IMR-90 (cell line): ENCODE measurements around the gene HLA-DPA1. TPM values are rescaled to one million over a fixed set of nuclear protein-coding genes. Genes with fewer than 3 reads are reported as not detected.

Experiments used
- ATAC-seq: fragments of 200-7000 bp; cut with Tn5 transposase; 2 replicates; pipeline ENCODE4 v1.9.1; 2020; ENCODE audit warnings: low read depth, mild to moderate bottlenecking, moderate library complexity
- BruUV-seq: library from RNA; stranded (reverse); fragments of 400-500 nt; replicated peaks from 2 replicates; lab custom pipeline; 2021; lab: Mats Ljungman, UMichigan
- CTCF ChIA-PET: fragments of 300-600 bp; formaldehyde crosslinking; extraction: SDS; loops from one replicate; lab custom pipeline; 2021; ENCODE audit warnings: antibody characterized with exemption; lab: Yijun Ruan, JAX
- POLR2A ChIA-PET: fragments of 300-600 bp; sonication (Branson Sonifier 250); formaldehyde crosslinking; loops from one replicate; lab custom pipeline; 2022; ENCODE audit warnings: antibody characterized with exemption; ENCODE audit not compliant: unreplicated experiment; lab: Charles Lee
- DNase-seq: peaks from one replicate; pipeline ENCODE4 v3.0.0; 2013
- H2AFZ ChIP-seq: replicated peaks from 2 replicates; pipeline ENCODE3; 2013; ENCODE audit warnings: low read length, mild to moderate bottlenecking; ENCODE audit not compliant: poor library complexity
- H2AK5ac ChIP-seq: 2 replicates; pipeline ENCODE4 v1.6.1; 2013; ENCODE audit warnings: low read depth, low read length, inconsistent platforms
- H2AK9ac ChIP-seq: replicated peaks from 2 replicates; pipeline ENCODE3; 2013; ENCODE audit warnings: mild to moderate bottlenecking, low read depth, low read length, moderate library complexity; ENCODE audit not compliant: poor library complexity
- H2BK120ac ChIP-seq: 2 replicates; pipeline ENCODE4 v1.6.1; 2013; ENCODE audit warnings: low read depth, low read length, inconsistent platforms
- H2BK15ac ChIP-seq: 3 replicates; pipeline ENCODE4 v1.6.1; 2013; ENCODE audit warnings: low read depth, low read length, inconsistent platforms
- H2BK20ac ChIP-seq: 2 replicates; pipeline ENCODE4 v1.6.1; 2013; ENCODE audit warnings: low read depth, mild to moderate bottlenecking, inconsistent platforms, low read length, moderate library complexity
- H2BK5ac ChIP-seq: 2 replicates; pipeline ENCODE4 v1.6.1; 2013; ENCODE audit warnings: mild to moderate bottlenecking, low read depth, low read length, inconsistent platforms; ENCODE audit not compliant: poor library complexity, severe bottlenecking
- H3K14ac ChIP-seq: replicated peaks from 2 replicates; pipeline ENCODE4 v1.6.1; 2013; ENCODE audit warnings: low read depth, low read length, inconsistent platforms
- H3K18ac ChIP-seq: 2 replicates; pipeline ENCODE4 v1.6.1; 2013; ENCODE audit warnings: low read depth, low read length, control low read depth
- H3K23ac ChIP-seq: 2 replicates; pipeline ENCODE4 v1.6.1; 2013; ENCODE audit warnings: low read depth, low read length, inconsistent platforms
- H3K27ac ChIP-seq: 2 replicates; pipeline ENCODE4 v1.5.1; 2013; ENCODE audit warnings: mild to moderate bottlenecking, control low read depth, low read length; ENCODE audit not compliant: insufficient read depth
- H3K27me3 ChIP-seq: 2 replicates; pipeline ENCODE4 v1.6.1; 2013; ENCODE audit warnings: low read length; ENCODE audit not compliant: control insufficient read depth, insufficient read depth
- H3K36me3 ChIP-seq: 2 replicates; pipeline ENCODE4 v1.6.1; 2013; ENCODE audit warnings: low read length, mixed read lengths; ENCODE audit not compliant: control insufficient read depth, insufficient read depth
- H3K4ac ChIP-seq: 2 replicates; pipeline ENCODE4 v1.6.1; 2013; ENCODE audit warnings: low read depth, low read length, inconsistent platforms
- H3K4me1 ChIP-seq: 2 replicates; pipeline ENCODE4 v1.6.1; 2013; ENCODE audit warnings: low read length, mixed read lengths; ENCODE audit not compliant: control insufficient read depth, insufficient read depth
- H3K4me2 ChIP-seq: 2 replicates; pipeline ENCODE4 v1.6.1; 2013; ENCODE audit warnings: low read depth, mild to moderate bottlenecking, control low read depth, low read length, moderate library complexity
- H3K4me3 ChIP-seq: 2 replicates; pipeline ENCODE4 v1.5.1; 2013; ENCODE audit warnings: low read depth, mild to moderate bottlenecking, control low read depth, low read length, moderate library complexity; ENCODE audit not compliant: insufficient read depth
- H3K56ac ChIP-seq: 2 replicates; pipeline ENCODE4 v1.6.1; 2013; ENCODE audit warnings: low read length, inconsistent platforms; ENCODE audit not compliant: insufficient read depth; ENCODE audit errors: extremely low read depth
- H3K79me1 ChIP-seq, 2 experiments: 2 replicates each; pipeline ENCODE4 v1.6.1; 2013; ENCODE audit warnings: low read length in 2 of 2, inconsistent platforms in 1 of 2, low read depth in 1 of 2
- H3K9ac ChIP-seq: 2 replicates; pipeline ENCODE4 v1.6.1; 2013; ENCODE audit warnings: low read depth, low read length, control low read depth
- H3K9me1 ChIP-seq: 2 replicates; pipeline ENCODE4 v1.6.1; 2013; ENCODE audit warnings: low read length, inconsistent platforms; ENCODE audit not compliant: insufficient read depth
- H3K9me3 ChIP-seq: 2 replicates; pipeline ENCODE4 v1.6.1; 2013; ENCODE audit warnings: low read length; ENCODE audit not compliant: control insufficient read depth, insufficient read depth
- H4K20me1 ChIP-seq: 2 replicates; pipeline ENCODE4 v1.6.1; 2013; ENCODE audit warnings: low read length, inconsistent platforms; ENCODE audit not compliant: insufficient read depth
- H4K5ac ChIP-seq: 2 replicates; pipeline ENCODE4 v1.6.1; 2013; ENCODE audit warnings: mild to moderate bottlenecking, low read depth, low read length, control low read depth
- H4K8ac ChIP-seq, 2 experiments: 2 replicates each; pipeline ENCODE4 v1.6.1; 2013; ENCODE audit warnings: low read depth in 2 of 2, low read length in 2 of 2, control low read depth in 1 of 2, inconsistent platforms in 1 of 2
- H4K91ac ChIP-seq: 2 replicates; pipeline ENCODE4 v1.6.1; 2013; ENCODE audit warnings: low read depth, low read length, inconsistent platforms; ENCODE audit not compliant: insufficient read depth
- BHLHE40 ChIP-seq: fragments of 150-350 bp; IDR thresholded peaks from 2 replicates; pipeline ENCODE4 v1.6.1; 2016; ENCODE audit warnings: mild to moderate bottlenecking, low read depth, low read length
- FOS ChIP-seq: fragments of 150-350 bp; IDR thresholded peaks from 2 replicates; pipeline ENCODE4 v1.6.1; 2016; ENCODE audit warnings: low read depth, low read length
- MAFK ChIP-seq: IDR thresholded peaks from 2 replicates; pipeline ENCODE4 v1.6.1; 2012; ENCODE audit warnings: low read depth, low read length, improper control_type of control experiment
- MAZ ChIP-seq: IDR thresholded peaks from 2 replicates; pipeline ENCODE4 v1.6.1; 2012; ENCODE audit warnings: low read depth, mild to moderate bottlenecking, low read length, improper control_type of control experiment, moderate library complexity, borderline replicate concordance
- POLR2A ChIP-seq: IDR thresholded peaks from 2 replicates; pipeline ENCODE4 v1.6.1; 2012; ENCODE audit warnings: mild to moderate bottlenecking, low read depth, low read length
- RFX5 ChIP-seq: IDR thresholded peaks from 2 replicates; pipeline ENCODE4 v1.8.0; 2012; ENCODE audit warnings: low read depth, mild to moderate bottlenecking, low read length, moderate library complexity
- WGBS, 2 experiments: methylation state at CpG; one replicate each; pipeline versions ENCODE4 v1.1.5 to v1.1.7; 2013; ENCODE audit warnings: missing lambda C conversion rate in 2 of 2; ENCODE audit not compliant: insufficient read length in 1 of 2; ENCODE audit errors: extremely low coverage in 2 of 2; 5-methylcytosine and 5-hydroxymethylcytosine counted together
- dilution Hi-C: fragments of 300-500 bp; cut with HindIII; formaldehyde crosslinking; loops from one replicate; pipeline ENCODE4 v1.14.3; 2018; ENCODE audit warnings: low sequenced_read_pairs; ENCODE audit not compliant: unreplicated experiment
- in situ Hi-C: fragments of 300-500 bp; cut with MboI; formaldehyde crosslinking; loops from 3 replicates; pipeline ENCODE4 v1.14.3; 2019; ENCODE audit warnings: low sequenced_read_pairs, inconsistent platforms, mixed read lengths
- intact Hi-C: fragments of 100-400 bp; cut with micrococcal nuclease; formaldehyde crosslinking; loops from 2 replicates; pipeline ENCODE4 v1.10.0; 2022
- polyA plus RNA-seq, 3 experiments: library from polyadenylated mRNA; depleted of rRNA; stranded (reverse); fragments of >200 nt; gene quantifications; 2 replicates each; pipeline ENCODE4 v1.2.3, GENCODE V29; 2012; ENCODE audit warnings: low replicate concordance in 1 of 3
- total RNA-seq: library from RNA; depleted of rRNA; stranded (reverse); fragments of >200 nt; gene quantifications from 2 replicates; pipeline ENCODE4 v1.2.3, GENCODE V29; 2012

Gene HLA-DPA1
- total and polyA plus RNA-seq, 2 of the 4 experiments (the other 2 are of a cell fraction): not detected

DNA sequence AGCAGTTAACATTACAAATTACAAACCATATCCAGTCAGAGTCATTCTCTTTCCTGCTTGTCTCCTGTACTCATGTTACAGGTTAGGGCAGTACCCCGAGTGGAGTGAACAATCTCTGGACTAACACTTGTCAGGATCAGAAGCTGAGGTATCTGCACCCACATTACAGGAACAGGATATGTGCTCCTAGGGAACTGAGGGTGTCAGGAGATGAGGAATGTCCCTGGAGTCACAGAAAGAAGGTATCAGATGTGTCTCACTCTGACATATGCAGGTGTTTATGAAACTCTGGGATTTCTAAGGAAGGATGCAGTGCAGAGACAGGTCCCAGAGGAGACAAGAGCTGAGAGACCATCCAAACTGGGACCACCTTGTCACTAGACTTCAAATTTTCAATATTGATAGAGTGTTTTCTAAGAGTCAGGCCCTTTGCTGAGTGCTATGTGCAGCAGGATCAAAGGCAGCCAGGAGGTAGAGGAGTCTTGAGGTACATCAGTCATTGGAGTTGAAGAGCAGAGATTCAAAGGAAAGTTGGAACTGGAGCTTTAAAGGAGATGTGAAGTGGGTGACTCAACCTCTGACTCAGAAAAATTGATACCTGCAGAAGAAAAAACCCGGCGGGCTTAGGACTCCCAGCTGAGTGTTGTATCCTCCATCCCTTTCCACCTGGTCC is 14.9 kb upstream of the HLA-DPA1 start:
- BruUV-seq: no TSS peak
- Histone ChIP-seq H3K18ac (no peak overlapping the region), H3K27me3 (peaks cover 22% of the 10 kb centered on the region), H2BK20ac (no peak overlapping the region), H3K36me3 (0 out of 2 replicates have a peak, but pooled peaks cover 1% of the 10 kb centered on the region), H4K5ac (no peak overlapping the region), H4K8ac (no peak overlapping the region), H2AFZ (no peak overlapping the region), H2BK15ac (no peak overlapping the region), H2AK5ac (no peak overlapping the region), H3K9me1 (no peaks in the 10 kb centered on the region), H3K4ac (no peak overlapping the region), H3K79me1 (no peaks in the 10 kb centered on the region), H3K14ac (no peak overlapping the region), H3K4me3 (no peak overlapping the region), H4K91ac (no peak overlapping the region), H3K23ac (no peak overlapping the region), H2AK9ac (no peak overlapping the region), H3K9ac (no peak overlapping the region), H3K4me2 (no peak overlapping the region), H3K4me1 (no peaks in the 10 kb centered on the region), H3K27ac (no peak overlapping the region), H3K56ac (no peak overlapping the region), H2BK120ac (no peak overlapping the region), H4K20me1 (no peaks in the 10 kb centered on the region), H2BK5ac (no peak overlapping the region), H3K9me3 (no peaks in the 10 kb centered on the region)
- no peak for TF ChIP-seq MAZ
- no peak for TF ChIP-seq BHLHE40
- no peak for TF ChIP-seq MAFK
- TF ChIP-seq RFX5: no peak
- TF ChIP-seq POLR2A: no peak
- TF ChIP-seq FOS: no peak
- CTCF ChIA-PET: interaction anchor here (1.1 kb wide), 1 partner anchor 41 kb away, joined by 3 read pairs; no protein-coding TSS in a partner anchor
- dilution Hi-C loops (no loop called here), intact Hi-C loops (no loop called here), in situ Hi-C loops (no loop called here)
- no CpG with 5 or more reads among the region's 3 CpGs for WGBS, 2 experiments
- no peak for DNase-seq
- POLR2A ChIA-PET: no interaction called here
- no peak for ATAC-seq
